Ureter (tissue), 1 donor: ENCODE data around the gene PTPRU. TPM values are rescaled to one million over a fixed set of nuclear protein-coding genes. Genes with fewer than 3 reads are reported as not detected.
A peak's percentile ranks its signal among the peaks of the same experiment; 100 is the strongest.

ENCODE experiments used
- DNase-seq: peaks from one replicate; pipeline ENCODE4 v3.0.0-alpha.2; 2020; ENCODE audit warnings: low spot score
- total RNA-seq: library from RNA; stranded (reverse); gene quantifications from one replicate; pipeline ENCODE4 v1.2.4, GENCODE V29; 2023
- donor health status: DM: yes; HTN: yes; CAD: no.

The PTPRU gene
- total RNA-seq, 1 donor from 2014 or later: 100 TPM

- DNase-seq: no peak
Observed at GRCh38 chr1:29317063-29317915, 81.0 kb downstream of the PTPRU start.

GRCh38 chr1:29317916-29318530 is 81.7 kb downstream of the PTPRU start:
- no peak for DNase-seq

- DNase-seq: no peak
Observed at GRCh38 chr1:29318724-29319123, 82.4 kb downstream of the PTPRU start.

- DNase-seq: no peak
Observed at GRCh38 chr1:29319300-29320110, 83.2 kb downstream of the PTPRU start.

- peak; percentile 79 for DNase-seq
Observed at GRCh38 chr1:29320156-29320940, 84.0 kb downstream of the PTPRU start.

GRCh38 chr1:29321176-29321575 is 84.9 kb downstream of the PTPRU start:
- no peak for DNase-seq

GRCh38 chr1:29322147-29322694 is 85.9 kb downstream of the PTPRU start:
- DNase-seq: no peak

- no peak for DNase-seq
Observed at GRCh38 chr1:29322861-29323585, 86.7 kb downstream of the PTPRU start.

GRCh38 chr1:29323636-29324035 is 87.3 kb downstream of the PTPRU start:
- no peak for DNase-seq

GRCh38 chr1:29324202-29324601 is 87.9 kb downstream of the PTPRU start:
- DNase-seq: no peak

GRCh38 chr1:29324771-29325351 is 88.5 kb downstream of the PTPRU start:
- no peak for DNase-seq

GRCh38 chr1:29325675-29326074 is 89.4 kb downstream of the PTPRU start:
- DNase-seq: no peak

GRCh38 chr1:29326123-29326522 is 89.8 kb downstream of the PTPRU start:
- DNase-seq: no peak

- DNase-seq: no peak
Observed at GRCh38 chr1:29327223-29327935, 91.1 kb downstream of the PTPRU start.

GRCh38 chr1:29329022-29329775 is 92.9 kb downstream of the PTPRU start:
- no peak for DNase-seq

GRCh38 chr1:29330089-29330488 is 93.8 kb downstream of the PTPRU start:
- DNase-seq: no peak

- no peak for DNase-seq
Observed at GRCh38 chr1:29330856-29331255, 94.5 kb downstream of the PTPRU start.

GRCh38 chr1:29331309-29331708 is 95.0 kb downstream of the PTPRU start:
- DNase-seq: no peak

GRCh38 chr1:29331729-29332128 is 95.4 kb downstream of the PTPRU start:
- no peak for DNase-seq
